Measurements from ENCODE around the gene MYO6. TPM values are rescaled to one million over a fixed set of nuclear protein-coding genes. Genes with fewer than 3 reads are reported as not detected.
"Not testable (repeated sequence)": the region's sequence is repeated elsewhere in the genome, so short reads cannot be mapped to it uniquely, and the experiment has no call there.

MYO6 gene
- total RNA-seq, 2 donors from 2014 or later, result 76.9 to 78.3 TPM

DNA sequence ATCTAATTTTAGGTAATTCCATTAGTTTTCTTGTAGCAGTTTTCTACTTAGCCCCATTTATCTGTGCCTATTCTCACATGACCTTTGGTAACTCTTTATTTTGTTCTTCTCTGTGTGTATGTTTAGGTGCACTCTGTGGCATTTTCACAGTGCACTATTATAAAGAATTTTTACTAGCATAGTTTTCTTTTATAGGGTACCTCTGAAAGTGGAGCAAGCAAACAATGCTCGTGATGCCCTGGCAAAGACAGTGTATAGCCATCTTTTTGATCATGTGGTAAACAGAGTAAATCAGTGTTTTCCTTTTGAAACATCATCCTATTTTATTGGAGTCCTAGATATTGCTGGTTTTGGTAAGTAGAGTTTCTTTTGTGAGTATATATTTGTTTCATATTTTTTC, 107.9 kb downstream of the MYO6 start:
- DNase-seq (no peak), ATAC-seq (no peak)
- intact Hi-C loops (cut with DNase I, micrococcal nuclease), result no loop called here

DNA sequence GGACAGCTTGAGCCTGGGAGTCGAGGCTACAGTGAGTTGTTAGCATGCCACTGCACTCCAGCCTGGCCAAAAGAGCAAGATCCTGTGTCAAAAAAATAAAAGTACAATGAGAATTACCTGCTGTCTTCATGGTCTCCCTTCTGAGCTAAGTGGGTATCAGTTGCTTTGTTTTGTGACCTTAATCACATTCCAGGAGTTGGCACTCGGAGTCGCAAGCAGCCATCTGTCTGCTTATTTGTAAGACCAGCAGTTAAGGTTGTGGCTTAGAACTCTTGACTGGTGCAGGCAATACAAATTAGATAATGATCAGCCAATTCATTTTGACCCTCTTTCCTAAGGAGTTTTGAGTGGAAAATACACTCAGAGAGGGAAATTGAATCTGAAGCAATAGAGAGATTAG, 114.0 kb downstream of the MYO6 start:
- DNase-seq (no peak), ATAC-seq (no peak)

DNA sequence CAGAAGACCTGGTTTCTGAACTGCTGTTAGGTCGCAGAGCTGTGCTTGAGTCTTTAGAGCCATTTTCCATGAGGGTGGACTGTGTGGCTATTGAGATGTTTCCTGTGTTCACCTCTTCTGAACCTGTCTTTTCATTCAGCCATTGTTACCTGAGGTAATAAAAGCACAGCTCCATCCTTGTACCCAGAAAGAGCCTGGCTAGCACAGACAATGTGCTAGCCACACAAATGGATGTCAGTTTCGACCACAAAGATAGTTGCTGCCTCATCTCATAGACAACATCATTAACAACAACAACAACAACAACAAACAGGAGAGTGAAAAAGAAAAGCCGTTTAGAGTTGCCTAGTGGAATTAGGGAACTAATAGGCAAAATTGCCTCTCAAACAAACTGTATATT, 114.7 kb downstream of the MYO6 start:
- DNase-seq, result no peak
- intact Hi-C loops (cut with DNase I, micrococcal nuclease), result no loop called here
- no peak for ATAC-seq

More for the DNA sequence above, 114.0 kb downstream of the MYO6 start:
- intact Hi-C loops (cut with DNase I, micrococcal nuclease), result no loop called here

DNA sequence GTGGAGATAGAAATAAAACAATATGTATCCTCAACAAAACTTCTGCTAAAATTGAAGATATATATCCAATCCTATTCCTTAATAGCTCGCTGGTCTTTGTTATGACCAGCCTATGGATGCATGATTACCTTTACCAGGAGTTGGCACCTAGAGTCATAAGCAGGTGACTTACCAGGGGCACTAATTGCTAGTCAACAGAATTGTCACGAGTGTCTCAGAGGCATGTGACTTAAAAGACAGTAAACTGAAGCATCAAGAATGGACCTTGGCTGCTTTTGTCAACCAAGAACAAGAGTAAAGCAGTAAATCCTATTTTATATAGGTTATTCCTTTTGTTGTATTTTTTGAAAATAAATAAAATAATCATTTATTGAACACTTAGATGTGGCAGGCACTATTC, 115.4 kb downstream of the MYO6 start:
- intact Hi-C loops (cut with DNase I, micrococcal nuclease), result no loop called here
- no peak for DNase-seq
- no peak for ATAC-seq

DNA sequence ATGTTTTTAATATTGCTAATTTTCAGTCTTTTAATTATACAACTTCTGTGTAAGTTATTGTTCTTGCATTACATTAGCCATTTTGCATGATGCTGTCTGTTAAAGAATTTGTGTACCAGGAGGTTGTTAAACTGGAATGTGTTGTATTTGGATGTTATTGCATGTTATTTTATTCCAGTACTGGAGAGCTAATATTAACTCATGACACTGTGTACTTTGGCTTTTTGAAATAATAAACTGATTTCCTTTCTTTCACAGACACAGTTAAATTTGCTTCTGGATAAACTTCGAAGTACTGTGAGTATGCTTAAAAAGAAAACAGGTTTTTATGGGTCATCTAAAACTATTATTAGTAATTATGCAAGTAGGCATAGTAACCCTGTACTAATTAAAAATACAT, 121.3 kb downstream of the MYO6 start:
- no peak for ATAC-seq
- intact Hi-C loops (cut with DNase I, micrococcal nuclease), result no loop called here
- no peak for DNase-seq

DNA sequence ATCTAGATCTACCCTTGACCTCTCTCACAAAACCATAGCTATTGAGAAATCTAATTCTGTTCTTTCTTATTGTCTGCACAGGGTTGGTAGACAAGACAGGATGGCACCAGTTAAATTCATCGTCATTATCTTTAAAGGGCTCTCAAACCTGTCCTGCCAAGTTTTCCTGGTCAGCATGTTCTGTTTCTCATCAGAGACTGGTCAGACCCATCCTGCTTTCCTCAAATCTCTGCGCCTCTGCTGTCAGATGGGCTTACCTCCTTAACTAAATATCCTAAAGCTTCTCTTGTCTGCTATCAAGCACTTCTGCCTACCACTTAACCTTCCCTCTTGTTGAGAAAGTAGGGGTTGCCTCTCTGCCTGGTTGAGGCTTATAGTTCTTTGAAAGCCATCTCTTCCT, 125.2 kb downstream of the MYO6 start:
- ATAC-seq (no peak), DNase-seq (no peak)
- intact Hi-C loops (cut with DNase I, micrococcal nuclease), result no loop called here

DNA sequence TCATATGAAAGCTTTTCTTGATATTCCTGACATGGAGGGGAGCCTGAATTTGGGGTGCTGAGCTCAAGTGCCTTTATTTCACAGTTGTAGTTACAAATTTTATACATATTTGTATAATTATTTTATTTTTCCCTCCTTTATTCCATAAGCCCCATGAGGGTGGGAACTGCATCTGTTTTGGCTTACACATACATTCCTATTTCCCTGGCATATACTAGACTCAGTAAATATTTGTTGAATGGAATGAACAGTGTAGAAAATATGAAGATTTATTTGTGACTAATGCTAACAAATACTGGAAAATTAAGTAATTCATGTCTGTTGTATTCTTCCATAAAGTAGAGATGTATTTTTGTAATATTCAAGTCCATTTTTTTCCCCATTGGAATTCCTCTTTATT, 127.1 kb downstream of the MYO6 start:
- intact Hi-C loops (cut with DNase I, micrococcal nuclease), result no loop called here
- DNase-seq (no peak), ATAC-seq (no peak)

DNA sequence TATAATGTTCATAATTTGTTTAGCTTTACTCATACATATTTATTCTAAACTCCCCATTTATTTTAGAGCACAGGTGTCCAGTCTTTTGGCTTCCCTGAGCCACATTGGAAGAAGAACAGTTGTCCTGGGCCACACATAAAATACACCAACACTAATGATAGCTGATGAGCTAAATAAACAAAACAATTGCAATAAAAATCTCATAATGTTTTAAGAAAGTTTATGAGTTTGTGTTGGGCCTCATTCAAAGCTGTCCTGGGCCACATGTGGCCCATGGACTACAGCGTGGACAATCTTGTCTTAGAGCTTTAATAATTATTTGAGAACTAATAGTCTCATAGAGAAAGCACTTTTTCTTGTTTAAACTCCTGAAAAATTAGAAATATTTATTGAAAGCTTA, 131.3 kb downstream of the MYO6 start:
- intact Hi-C loops (cut with DNase I, micrococcal nuclease), result no loop called here
- DNase-seq (no peak), ATAC-seq (no peak)

DNA sequence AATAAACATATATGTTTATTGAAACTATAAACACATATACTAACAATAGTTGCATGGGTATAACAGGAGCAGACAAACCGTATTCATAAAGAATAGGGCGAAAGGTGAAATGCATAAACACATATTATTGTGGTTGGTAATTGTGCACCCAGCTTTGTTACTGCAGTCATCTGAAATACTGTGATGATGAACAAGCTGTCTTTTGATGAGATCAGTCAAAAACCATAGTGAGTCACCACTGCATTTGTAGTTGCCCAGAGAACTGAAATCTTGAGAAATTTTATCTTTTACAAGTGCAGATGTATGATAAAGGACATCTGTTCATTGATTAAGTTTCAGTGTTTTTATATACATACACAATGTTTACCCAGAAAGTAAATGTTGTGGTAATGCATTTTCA, 133.7 kb downstream of the MYO6 start:
- peak; percentile 29 for ATAC-seq
- intact Hi-C loops (cut with DNase I, micrococcal nuclease), result no loop called here
- DNase-seq, result no peak

DNA sequence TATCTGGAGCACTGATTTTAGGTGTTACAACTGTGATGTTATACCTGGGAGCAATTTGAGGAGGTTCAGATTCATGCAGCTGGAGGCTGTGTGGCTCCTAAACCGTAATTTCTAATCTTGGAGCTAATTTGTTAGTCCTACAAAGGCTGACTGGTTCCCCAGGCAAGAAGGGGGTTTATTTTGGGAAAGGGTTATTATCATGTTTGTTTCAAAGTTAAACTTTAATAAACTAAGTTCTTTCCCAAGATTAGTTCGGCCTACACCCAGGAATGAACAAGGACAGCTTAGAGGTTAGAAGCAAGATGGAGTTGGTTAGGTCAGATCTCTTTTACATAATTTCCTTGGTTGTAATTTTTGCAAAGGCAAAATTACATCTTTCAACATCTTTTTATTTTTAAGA, 135.8 kb downstream of the MYO6 start:
- intact Hi-C loops (cut with DNase I, micrococcal nuclease), result no loop called here
- DNase-seq (no peak), ATAC-seq (no peak)

DNA sequence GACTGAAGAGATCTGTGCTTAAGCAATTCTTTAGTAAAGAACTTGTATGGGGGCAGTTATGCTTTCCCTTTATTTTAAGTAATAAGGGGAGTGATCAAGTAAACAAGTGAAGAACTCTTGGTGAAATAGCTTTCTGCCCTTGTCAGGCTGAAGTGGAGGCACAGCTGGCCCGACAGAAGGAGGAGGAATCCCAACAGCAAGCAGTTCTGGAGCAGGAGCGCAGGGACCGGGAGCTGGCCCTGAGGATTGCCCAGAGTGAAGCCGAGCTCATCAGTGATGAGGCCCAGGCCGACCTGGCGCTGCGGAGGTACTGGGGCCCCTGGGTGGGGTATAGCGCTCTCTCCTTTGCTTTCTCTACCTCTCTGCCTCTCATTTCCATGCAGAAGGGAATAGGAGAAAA, 143.3 kb downstream of the MYO6 start:
- ATAC-seq, result no peak
- intact Hi-C loops (cut with DNase I, micrococcal nuclease), result no loop called here
- DNase-seq, result no peak

DNA sequence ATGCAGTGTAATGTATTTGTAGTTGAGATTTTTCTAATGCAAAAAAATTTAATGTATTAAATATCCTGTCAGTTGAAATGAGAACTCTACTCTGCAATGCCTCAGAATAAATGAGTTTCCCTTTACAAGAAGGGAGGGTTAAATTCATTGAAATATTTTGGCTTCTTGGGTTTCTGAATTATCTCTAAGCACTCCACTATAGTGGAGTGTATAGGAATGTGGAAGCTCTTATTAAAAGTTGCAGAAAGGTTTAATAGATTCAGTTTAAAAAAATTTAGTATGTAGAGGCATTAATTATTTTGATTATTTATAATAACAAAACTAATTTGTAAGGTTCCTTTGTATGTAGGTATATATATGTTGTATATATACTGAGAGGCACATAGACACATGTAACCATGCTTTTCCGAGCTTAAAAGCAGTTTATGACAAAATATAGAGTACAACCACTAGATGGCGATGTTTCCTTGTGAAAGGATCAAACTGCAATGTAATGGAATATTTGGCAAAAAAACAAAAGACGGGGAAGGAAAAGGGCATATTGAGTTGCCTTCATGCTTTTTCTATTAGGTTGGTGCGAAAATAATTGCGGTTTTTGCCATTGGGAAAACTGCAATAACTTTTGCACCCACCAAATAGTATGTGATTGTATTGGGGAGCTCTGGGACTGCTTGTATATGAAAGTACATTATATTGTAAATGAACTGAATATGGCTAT, 144.2 kb downstream of the MYO6 start:
- intact Hi-C loops (cut with DNase I, micrococcal nuclease), result no loop called here
- DNase-seq (no peak), ATAC-seq (peak; percentile 50)

DNA sequence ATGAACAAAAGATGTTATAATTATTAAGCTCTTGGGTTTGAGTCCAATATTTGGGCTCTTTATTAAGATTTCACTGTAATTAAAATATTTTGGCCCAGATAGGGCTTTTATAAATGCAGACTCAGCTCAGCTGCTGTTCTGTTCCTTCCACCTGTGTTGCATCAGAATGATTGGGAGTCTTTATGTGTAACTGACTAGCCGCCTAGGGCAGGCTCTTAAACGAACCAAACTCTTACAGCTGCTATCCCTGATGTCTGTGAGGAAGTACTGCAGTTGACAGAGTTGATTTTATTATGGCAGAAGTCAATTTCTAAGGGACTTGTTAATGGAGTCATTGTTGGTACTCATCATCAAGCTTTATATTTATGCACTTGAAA, 144.7 kb downstream of the MYO6 start:
- ATAC-seq, result no peak
- intact Hi-C loops (cut with DNase I, micrococcal nuclease), result no loop called here
- no peak for DNase-seq

DNA sequence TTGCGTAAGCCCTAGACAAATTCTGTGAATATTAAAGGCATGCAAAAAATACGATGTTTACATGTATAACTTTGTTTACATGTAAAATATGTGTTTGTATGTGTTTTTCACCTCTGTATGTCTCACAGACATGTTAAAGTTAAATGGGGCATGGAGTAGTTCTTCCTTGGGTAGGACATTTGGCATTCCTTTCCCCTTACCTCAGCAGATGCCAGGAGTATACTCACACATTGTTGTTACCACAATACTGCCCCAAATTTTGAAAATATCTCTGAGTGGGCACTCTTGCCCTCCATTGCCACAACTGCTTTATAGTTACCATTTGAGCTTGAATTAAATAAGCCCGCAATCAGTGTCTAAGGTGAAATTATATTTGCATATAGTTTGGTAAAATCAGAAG, 147.5 kb downstream of the MYO6 start:
- ATAC-seq (no peak), DNase-seq (no peak)
- intact Hi-C loops (cut with DNase I, micrococcal nuclease), result no loop called here

DNA sequence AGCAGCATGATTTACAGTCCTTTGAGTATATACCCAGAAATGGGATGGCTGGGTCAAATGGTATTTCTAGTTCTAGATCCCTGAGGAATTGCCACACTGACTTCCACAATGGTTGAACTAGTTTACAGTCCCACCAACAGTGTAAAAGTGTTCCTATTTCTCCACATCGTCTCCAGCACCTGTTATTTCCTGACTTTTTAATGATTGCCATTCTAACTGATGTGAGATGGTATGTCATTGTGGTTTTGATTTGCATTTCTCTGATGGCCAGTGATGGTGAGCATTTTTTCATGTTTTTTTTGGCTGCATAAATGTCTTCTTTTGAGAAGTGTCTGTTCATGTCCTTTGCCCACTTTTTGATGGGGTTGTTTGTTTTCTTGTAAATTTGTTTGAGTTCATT, 151.2 kb downstream of the MYO6 start:
- DNase-seq; ATAC-seq; intact Hi-C loops (cut with DNase I, micrococcal nuclease): not testable (repeated sequence)

DNA sequence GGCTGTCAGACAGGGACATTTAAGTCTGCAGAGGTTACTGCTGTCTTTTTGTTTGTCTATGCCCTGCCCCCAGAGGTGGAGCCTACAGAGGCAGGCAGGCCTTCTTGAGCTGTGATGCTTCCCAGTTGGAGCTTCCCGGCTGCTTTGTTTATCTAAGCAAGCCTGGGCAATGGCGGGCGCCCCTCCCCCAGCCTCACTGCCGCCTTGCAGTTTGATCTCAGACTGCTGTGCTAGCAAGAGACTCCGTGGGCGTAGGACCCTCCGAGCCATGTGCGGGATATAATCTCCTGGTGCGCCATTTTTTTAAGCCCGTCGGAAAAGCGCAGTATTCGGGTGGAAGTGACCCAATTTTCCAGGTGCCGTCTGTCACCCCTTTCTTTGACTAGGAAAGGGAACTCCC, 156.1 kb downstream of the MYO6 start:
- intact Hi-C loops (cut with DNase I, micrococcal nuclease); DNase-seq; ATAC-seq: not testable (repeated sequence)

DNA sequence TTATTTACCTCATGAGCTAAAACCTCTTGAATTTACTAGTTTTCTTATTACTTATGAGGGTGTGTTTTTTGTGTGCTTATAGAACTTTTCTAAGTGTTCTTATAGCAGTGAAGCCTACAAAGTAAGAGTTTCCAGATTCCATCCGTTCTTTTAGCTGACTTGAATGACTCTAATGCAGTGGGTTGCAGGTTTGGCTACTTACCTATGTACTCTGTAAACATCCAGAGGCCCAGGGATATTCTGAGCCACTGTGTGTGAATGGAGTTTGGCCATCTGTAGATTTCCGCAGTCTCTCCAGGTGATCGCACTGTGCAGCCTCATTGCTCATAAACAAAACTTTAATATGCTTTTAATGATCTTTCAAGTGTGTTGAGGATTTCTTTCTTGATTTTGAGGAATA, 157.8 kb downstream of the MYO6 start:
- no peak for ATAC-seq
- intact Hi-C loops (cut with DNase I, micrococcal nuclease), result no loop called here
- DNase-seq, result no peak

DNA sequence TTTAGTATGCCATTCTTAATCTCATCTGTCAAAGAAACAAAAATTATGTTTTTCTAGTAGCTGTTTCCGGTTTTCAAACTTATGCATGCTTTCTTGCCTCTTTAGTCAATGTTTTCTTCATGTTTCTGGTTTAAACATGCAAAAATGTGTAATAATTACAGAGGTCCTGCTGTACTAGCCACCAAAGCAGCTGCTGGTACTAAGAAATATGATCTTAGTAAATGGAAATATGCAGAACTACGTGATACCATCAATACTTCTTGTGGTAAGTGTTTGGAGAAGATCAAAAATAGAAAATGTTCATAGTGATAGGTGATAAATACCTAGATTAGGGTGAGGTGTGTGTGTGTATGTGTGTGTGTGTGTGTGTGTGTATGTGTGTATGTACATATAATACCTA, 158.4 kb downstream of the MYO6 start:
- no peak for ATAC-seq
- DNase-seq, result no peak
- intact Hi-C loops (cut with DNase I, micrococcal nuclease), result no loop called here

DNA sequence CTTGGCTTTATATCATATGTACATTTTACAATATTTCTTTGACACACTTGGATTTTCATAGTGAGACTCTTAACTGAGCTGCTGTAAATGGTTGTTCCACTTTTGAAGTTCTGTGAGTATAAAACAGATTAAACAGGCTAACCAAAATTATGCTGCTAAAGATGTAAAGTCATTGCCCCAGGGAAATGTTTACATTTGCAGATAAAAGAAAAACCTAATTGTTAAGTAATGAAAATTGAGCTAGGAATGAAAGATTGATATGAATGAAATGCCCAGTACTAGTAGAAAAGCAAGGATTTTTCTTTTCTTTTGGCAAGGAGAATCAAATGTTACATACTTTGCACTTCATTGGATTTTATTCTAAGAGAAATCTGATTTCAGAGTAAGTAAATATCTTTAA, 164.0 kb downstream of the MYO6 start:
- intact Hi-C loops (cut with DNase I, micrococcal nuclease), result no loop called here
- ATAC-seq (no peak), DNase-seq (no peak)

DNA sequence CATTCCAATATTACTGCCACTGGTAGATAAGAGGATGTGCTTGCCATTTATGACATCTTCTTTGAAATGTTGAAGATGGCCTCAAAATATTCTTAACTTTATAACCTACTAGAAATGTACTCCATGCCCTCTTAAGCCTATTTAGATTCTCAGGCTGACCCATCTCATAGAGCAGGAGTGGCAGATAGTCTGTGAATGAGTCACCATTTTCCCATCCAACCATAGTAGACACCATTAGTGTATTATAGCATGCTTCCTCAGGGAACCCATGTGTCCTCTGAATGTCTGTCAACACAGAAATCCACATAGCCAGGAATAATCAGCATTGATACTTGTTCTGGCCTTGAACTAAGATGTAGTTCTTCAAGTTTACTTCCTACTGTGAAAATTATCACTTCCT, 173.2 kb downstream of the MYO6 start:
- ATAC-seq (no peak), DNase-seq (no peak)
- intact Hi-C loops (cut with DNase I, micrococcal nuclease), result no loop called here

DNA sequence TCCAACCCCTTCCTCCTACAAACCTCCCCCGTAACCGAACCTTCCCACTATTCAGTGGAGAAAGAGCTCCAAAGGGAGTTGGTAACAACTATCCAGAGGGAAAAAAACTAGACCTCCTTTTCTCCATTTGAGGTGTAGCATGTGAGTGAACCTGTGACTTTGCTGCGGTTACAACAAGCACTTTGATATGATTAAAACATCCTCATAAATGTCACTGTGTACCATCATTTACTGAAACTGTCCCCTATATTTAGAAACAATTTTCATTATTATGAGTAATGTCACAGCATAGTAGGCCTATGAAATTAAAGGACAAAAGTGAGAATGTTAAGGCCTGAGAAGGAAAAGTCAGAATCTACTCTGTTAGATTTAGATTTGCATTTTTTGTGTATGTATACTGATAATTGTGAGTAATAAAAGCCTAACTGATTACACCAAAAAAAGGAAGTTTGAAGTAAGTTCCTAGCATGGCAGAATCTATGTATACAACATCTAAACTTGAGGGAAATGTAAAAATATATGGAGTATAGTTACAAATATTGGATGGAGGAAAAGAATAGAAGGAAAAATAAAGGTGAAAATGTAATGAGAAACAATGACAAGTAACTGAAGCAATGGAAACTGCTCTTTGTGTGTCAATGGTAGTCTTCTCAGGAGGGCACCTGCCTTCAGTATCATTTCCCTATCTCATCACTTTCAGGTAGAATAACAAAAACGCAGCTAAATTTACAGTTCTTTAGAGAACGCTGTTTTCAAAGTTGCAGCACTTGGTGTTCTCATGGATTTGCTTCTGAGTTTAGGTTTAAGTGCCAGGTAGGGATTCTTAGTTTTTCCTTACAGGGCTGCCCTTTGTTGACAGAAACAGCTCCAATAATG, 177.5 kb downstream of the MYO6 start:
- DNase-seq, result no peak
- ATAC-seq, result no peak
- intact Hi-C loops (cut with DNase I, micrococcal nuclease), result no loop called here
